HG03442 (cell line): Measurements from ENCODE around the gene TRAPPC3.

Experiments used
- ATAC-seq: cut with Tn5 transposase; IDR thresholded peaks from one replicate; pipeline ENCODE4 v1.9.1; 2021; ENCODE audit warnings: mild to moderate bottlenecking, moderate library complexity; ENCODE audit not compliant: unreplicated experiment

The TRAPPC3 gene

GRCh38 chr1:36107394-36107793 is 41.9 kb downstream of the TRAPPC3 start:
- no peak for ATAC-seq

- no peak for ATAC-seq
Measured at GRCh38 chr1:36106269-36106668, 43.0 kb downstream of the TRAPPC3 start.

GRCh38 chr1:36101546-36101945 is 47.7 kb downstream of the TRAPPC3 start:
- no peak for ATAC-seq

DNA sequence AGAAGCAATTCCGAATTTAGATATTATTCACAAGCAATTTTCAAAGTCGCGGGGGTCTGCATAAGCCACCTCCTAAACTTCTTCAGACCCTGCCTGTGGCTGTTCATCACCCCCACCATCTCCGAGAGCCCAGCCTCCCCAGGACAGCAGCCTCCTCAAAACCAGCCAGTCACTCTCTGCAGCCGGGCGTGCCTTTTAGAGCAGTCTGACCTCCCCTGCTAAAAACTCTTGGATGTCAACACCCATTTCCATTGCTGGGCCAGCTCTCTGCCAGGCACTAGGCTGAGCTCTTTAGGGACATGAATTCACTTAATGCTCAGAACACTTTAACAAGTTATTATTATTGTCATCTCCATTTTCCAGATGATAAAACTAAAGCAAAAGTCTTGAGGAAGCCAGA is 48.9 kb downstream of the TRAPPC3 start:
- no peak for ATAC-seq

DNA sequence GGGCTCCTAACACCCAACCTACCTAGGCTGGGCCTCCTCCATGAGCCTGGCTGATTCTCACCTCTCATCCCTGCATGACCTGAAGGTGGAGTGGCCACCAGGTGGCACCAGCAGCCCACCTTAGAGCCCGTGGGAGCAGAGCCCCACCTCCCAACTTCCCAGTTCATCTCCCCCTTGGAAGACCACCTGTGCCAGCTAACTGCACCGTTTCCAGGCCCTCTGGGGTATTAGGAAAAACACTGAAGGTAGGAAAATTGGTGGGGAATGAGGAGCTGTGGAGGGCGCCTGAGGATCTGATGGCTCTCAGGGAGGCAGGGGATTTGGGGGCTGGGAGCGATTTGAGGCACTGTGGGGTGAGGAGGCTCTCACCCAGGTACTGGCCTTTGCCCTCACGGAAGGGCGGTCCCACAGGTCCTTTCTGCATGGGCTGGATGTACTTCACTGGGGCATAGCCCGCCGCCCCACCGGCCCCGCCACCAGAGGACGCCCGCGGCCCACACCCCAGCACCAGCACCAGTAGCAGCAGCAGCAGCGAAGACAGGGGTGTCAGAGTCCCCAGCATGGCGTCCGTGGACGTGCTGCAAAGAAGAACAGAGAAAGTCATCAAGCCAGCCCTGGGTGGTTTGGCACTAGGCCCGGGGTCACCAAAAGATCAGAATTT is 49.5 kb downstream of the TRAPPC3 start:
- no peak for ATAC-seq

GRCh38 chr1:36098650-36099365 is 50.5 kb downstream of the TRAPPC3 start:
- ATAC-seq = no peak

- ATAC-seq = no peak
Measured at GRCh38 chr1:36097693-36098585, 51.3 kb downstream of the TRAPPC3 start.

- no peak for ATAC-seq
Measured at GRCh38 chr1:36096500-36097432, 52.5 kb downstream of the TRAPPC3 start.

GRCh38 chr1:36095760-36096405 is 53.4 kb downstream of the TRAPPC3 start:
- no peak for ATAC-seq

- ATAC-seq = no peak
Measured at GRCh38 chr1:36094621-36095061, 54.6 kb downstream of the TRAPPC3 start.

DNA sequence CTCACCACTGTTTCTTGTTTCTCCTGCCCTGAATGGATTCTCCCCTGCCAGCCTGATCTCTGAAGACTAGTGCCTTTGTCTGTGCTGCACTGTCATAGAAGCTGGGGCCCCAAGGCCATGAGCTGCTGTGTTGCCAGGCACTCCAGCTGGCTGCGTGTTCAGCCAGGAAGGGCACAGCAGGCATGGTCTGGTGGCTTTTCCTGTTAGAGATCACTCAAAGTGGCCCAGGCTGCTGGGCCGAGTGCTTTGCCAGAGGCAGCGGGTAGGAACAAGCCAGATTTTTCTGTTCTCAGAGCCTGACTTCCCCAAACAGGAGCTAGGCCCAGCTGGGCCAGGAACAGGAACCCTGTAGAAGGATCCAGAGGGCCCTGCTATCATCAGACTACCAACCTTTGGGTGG is 55.4 kb downstream of the TRAPPC3 start:
- no peak for ATAC-seq

DNA sequence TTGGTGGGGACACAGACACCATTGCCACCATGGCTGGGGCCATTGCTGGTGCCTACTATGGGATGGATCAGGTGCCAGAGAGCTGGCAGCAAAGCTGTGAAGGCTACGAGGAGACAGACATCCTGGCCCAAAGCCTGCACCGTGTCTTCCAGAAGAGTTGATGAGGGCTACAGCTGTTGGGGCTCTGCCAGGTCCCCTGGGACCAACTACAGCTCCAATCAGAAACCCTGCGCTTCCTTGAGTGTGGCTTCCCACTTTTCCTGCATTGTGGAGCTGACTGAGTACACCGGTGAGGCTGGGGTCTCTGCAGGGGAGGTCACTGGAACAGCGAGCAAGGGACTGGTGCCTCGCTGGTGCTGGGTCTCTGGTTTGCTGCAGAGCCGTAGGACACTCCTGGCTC is 56.1 kb downstream of the TRAPPC3 start:
- ATAC-seq = no peak

DNA sequence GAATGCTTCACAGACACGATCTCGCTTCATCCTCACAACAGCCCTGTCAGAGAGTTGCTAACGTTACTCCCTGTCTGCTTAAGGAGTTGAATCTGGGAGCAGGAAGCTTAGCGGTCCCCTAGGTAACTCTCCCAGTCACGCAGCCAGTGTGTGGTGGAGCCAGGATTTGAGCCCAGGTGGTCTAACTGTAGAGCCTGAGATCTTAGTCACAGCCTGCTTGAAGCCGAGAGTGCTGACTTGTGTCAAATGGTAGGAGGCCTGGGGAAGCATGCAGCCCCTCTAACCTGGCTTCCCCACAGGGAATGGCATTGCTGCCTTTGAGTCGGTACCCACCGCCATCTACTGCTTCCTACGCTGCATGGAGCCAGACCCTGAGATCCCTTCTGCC is 56.5 kb downstream of the TRAPPC3 start:
- ATAC-seq = no peak

- no peak for ATAC-seq
Measured at GRCh38 chr1:36092166-36092797, 57.0 kb downstream of the TRAPPC3 start.

DNA sequence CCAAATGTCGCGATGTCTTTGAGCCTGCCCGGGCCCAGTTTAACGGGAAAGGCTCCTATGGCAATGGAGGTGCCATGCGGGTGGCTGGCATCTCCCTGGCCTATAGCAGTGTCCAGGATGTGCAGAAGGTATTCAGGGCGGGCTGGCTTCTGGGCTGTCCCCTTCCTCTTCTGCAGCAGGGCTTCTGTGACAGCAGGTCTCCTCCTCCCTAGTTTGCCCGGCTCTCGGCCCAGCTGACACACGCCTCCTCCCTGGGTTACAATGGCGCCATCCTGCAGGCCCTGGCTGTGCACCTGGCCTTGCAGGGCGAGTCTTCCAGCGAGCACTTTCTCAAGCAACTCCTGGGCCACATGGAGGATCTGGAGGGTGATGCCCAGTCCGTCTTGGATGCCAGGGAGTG is 57.6 kb downstream of the TRAPPC3 start:
- no peak for ATAC-seq

DNA sequence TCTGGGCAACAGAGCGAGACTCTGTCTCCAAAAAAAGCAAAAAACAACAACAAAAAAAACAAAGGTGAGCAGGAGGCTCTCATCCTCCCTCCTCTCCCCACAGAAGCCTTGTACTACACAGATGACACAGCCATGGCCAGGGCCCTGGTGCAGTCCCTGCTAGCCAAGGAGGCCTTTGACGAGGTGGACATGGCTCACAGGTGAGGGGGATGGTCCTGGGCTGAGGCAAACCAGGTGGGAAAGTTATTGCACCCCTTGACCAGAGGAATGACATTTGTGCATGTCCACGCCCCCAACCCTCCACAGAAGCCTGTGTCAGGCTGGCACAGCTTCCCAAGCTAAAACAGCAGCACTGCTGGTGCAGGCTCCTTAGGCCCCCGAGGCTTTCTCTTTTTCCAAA is 58.1 kb downstream of the TRAPPC3 start:
- no peak for ATAC-seq

DNA sequence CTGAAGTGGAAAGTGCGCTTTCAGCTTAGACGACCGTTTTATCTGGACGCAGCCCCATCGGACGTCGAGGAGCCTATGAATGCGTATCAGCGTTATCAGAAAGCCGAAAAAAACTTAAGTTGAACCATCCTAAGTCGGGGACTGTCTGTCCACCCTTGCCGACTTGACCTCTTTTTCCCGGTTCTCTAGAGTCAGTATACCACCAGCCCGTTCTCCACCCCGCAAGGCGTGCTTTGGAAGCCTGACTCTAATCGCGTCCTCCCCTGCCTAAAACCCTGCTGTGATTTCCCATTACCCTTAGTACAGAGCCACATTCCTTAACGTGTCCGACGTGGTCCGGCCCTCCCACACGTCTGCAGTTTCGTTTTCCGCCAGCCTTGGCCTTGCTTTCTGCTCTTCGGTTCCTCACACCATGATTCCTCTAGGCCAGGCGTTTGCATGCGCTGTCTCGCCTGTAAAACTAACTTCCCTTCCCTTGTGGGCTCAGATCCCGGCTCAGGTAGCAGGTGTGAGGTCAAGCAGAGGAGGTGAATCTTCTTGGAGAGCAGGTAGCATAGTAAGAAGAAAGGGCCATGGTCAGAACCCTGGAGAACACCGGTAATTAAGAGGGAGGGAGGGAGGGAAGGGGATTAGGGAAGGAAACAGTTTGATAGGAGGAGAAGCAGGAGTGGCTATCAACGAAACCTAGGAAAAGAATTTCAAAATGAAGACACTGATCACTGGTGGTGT is 59.7 kb downstream of the TRAPPC3 start:
- no peak for ATAC-seq

- ATAC-seq = peak; percentile 72
Measured at GRCh38 chr1:36088577-36089392, 60.5 kb downstream of the TRAPPC3 start, which contains the start of gene ADPRS. ADPRS (plus strand) TSS chr1:36088892; CDS start chr1:36088905, 13 bp downstream.
